Breast epithelium (tissue), 3 donors: Measurements from ENCODE around the gene HLA-DQB1.

Experiments
- POLR2A ChIP-seq: fragments of 450-650 bp; IDR thresholded peaks from one replicate; pipeline ENCODE4 v1.6.1; 2016; ENCODE audit warnings: antibody characterized with exemption, mild to moderate bottlenecking, moderate library complexity
- POLR2AphosphoS5 ChIP-seq, 3 donors: sonication (generic); formaldehyde crosslinking; IDR thresholded peaks; one replicate each; pipeline ENCODE4 v1.6.1; 2017; ENCODE audit warnings: antibody characterized with exemption in 3 of 3
- TF ChIP-seq, protein P1 (sequence below), 3 donors: fragments of 450-650 bp; IDR thresholded peaks; one replicate each; pipeline ENCODE4 v1.5.1; 2016 to 2017; ENCODE audit warnings: antibody characterized with exemption in 3 of 3, mild to moderate bottlenecking in 3 of 3, moderate library complexity in 3 of 3

DNA sequence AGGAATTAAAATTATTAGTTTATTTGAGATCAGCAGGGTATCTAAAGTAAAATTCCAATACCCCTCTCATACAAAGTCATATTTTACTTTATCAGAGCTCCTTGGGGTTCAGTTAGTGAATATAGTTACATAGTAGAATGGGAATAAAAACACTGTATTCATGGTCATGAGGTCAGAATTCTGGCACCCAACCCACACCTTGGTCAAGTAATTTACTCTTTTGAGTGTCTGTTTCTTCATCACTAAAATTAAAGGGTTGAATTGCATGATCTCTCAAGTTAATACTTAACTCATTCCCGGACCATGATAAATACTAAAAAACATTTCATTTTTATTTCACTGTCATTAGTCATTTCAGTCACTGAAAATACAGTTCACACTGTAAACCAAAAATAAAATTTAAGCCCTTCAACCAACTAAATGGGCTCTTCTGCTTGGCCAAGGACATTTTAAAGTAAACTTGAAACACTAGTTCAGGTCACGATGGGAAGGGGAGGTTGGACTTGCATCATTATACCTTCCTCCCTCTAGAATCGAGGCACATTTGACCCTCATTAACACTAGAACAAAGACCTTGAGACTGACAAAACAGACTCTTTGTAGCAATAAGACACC lies 55.7 kb downstream of the HLA-DQB1 start:
- TF ChIP-seq, protein P1, sequence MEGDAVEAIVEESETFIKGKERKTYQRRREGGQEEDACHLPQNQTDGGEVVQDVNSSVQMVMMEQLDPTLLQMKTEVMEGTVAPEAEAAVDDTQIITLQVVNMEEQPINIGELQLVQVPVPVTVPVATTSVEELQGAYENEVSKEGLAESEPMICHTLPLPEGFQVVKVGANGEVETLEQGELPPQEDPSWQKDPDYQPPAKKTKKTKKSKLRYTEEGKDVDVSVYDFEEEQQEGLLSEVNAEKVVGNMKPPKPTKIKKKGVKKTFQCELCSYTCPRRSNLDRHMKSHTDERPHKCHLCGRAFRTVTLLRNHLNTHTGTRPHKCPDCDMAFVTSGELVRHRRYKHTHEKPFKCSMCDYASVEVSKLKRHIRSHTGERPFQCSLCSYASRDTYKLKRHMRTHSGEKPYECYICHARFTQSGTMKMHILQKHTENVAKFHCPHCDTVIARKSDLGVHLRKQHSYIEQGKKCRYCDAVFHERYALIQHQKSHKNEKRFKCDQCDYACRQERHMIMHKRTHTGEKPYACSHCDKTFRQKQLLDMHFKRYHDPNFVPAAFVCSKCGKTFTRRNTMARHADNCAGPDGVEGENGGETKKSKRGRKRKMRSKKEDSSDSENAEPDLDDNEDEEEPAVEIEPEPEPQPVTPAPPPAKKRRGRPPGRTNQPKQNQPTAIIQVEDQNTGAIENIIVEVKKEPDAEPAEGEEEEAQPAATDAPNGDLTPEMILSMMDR (IDR thresholded peaks at IDR 0.05): no peak
- TF ChIP-seq POLR2A (no peak), POLR2AphosphoS5 (IDR thresholded peaks at IDR 0.05) (no peak)
